Keratinocyte (primary cell): ENCODE results near the gene PTRH2.

ENCODE experiments used
- EZH2 ChIP-seq: IDR thresholded peaks from one replicate; pipeline ENCODE4 v1.6.1; 2012; ENCODE audit warnings: inconsistent platforms, mild to moderate bottlenecking, low read length, moderate library complexity
- TF ChIP-seq, protein P1 (sequence below), 3 experiments: IDR thresholded peaks in 1 of 3; conservative IDR thresholded peaks in 1 of 3; optimal IDR thresholded peaks in 1 of 3; 2 replicates in 2 of 3; 3 replicates in 1 of 3; pipeline versions ENCODE3 to v1.5.1; 2011; ENCODE audit warnings: low read length in 3 of 3, mild to moderate bottlenecking in 3 of 3, moderate library complexity in 2 of 3, control low read depth in 1 of 3, inconsistent platforms in 1 of 3; ENCODE audit not compliant: insufficient read depth in 2 of 3; ENCODE audit errors: extremely low read depth in 1 of 3

DNA sequence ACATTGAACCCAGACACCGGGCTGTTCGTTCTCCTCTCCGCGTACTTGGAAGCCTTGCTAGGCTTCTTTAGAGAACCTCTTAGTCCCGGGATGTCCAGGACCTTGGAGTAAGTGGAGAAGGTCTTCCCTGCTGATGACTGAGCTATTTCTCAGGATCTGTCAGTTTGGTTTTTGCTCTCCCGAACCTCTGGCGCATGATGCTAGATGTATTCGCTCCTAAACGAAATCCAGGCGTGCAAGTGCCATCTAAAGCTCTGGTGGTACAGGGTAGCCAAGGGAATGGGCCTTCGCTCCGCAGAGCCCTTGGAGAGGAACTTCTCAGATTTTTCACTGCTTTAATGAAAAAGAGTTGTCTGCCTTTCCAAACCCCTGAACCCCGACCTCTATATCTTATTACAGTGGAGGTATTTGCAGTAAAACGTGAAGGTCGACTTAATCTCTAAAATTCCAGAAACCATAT lies 771 bp upstream of the PTRH2 start:
- TF ChIP-seq, protein P1, sequence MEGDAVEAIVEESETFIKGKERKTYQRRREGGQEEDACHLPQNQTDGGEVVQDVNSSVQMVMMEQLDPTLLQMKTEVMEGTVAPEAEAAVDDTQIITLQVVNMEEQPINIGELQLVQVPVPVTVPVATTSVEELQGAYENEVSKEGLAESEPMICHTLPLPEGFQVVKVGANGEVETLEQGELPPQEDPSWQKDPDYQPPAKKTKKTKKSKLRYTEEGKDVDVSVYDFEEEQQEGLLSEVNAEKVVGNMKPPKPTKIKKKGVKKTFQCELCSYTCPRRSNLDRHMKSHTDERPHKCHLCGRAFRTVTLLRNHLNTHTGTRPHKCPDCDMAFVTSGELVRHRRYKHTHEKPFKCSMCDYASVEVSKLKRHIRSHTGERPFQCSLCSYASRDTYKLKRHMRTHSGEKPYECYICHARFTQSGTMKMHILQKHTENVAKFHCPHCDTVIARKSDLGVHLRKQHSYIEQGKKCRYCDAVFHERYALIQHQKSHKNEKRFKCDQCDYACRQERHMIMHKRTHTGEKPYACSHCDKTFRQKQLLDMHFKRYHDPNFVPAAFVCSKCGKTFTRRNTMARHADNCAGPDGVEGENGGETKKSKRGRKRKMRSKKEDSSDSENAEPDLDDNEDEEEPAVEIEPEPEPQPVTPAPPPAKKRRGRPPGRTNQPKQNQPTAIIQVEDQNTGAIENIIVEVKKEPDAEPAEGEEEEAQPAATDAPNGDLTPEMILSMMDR (optimal IDR thresholded peaks at IDR 0.05 in 1 of 3, IDR thresholded peaks at IDR 0.05 in 1 of 3, conservative IDR thresholded peaks at IDR 0.05 in 1 of 3; ENCODE audit: extremely low read depth in 1 of 3, insufficient read depth in 2 of 3, low read length in 3 of 3) = no peak
- no peak for TF ChIP-seq EZH2
